GM21723 (cell line): ENCODE measurements around the gene SLC15A1.
"Not testable (repeated sequence)": the region's sequence is repeated elsewhere in the genome, so short reads cannot be mapped to it uniquely, and the experiment has no call there.

Experiments used
- ATAC-seq: cut with Tn5 transposase; IDR thresholded peaks from one replicate; pipeline ENCODE4 v1.9.1; 2021; ENCODE audit warnings: mild to moderate bottlenecking, moderate library complexity; ENCODE audit not compliant: unreplicated experiment

Gene SLC15A1

GRCh38 chr13:98664510-98664909, 88.0 kb downstream of the SLC15A1 start:
- ATAC-seq, result no peak

- ATAC-seq, result no peak
These were observed 88.4 kb downstream of the SLC15A1 start for GRCh38 chr13:98664047-98664446.

GRCh38 chr13:98658131-98658530, 94.3 kb downstream of the SLC15A1 start:
- no peak for ATAC-seq

- no peak for ATAC-seq
These were observed 94.9 kb downstream of the SLC15A1 start for GRCh38 chr13:98657506-98658085.

GRCh38 chr13:98656223-98656622, 96.2 kb downstream of the SLC15A1 start:
- no peak for ATAC-seq

GRCh38 chr13:98653463-98653985, 98.9 kb downstream of the SLC15A1 start:
- ATAC-seq, result peak; percentile 96

GRCh38 chr13:98652721-98653462, 99.6 kb downstream of the SLC15A1 start:
- peak; percentile 13 for ATAC-seq

- ATAC-seq, result no peak
These were observed 100.2 kb downstream of the SLC15A1 start for GRCh38 chr13:98652276-98652675.

GRCh38 chr13:98651744-98652143, 100.7 kb downstream of the SLC15A1 start:
- ATAC-seq, result no peak

- ATAC-seq, result no peak
These were observed 101.9 kb downstream of the SLC15A1 start for GRCh38 chr13:98650396-98651107.

GRCh38 chr13:98649861-98650260, 102.6 kb downstream of the SLC15A1 start:
- ATAC-seq, result no peak

GRCh38 chr13:98648686-98649085, 103.8 kb downstream of the SLC15A1 start:
- no peak for ATAC-seq

GRCh38 chr13:98648141-98648540, 104.3 kb downstream of the SLC15A1 start:
- ATAC-seq, result no peak

GRCh38 chr13:98647121-98647520, 105.4 kb downstream of the SLC15A1 start:
- ATAC-seq, result no peak

GRCh38 chr13:98643479-98643878, 109.0 kb downstream of the SLC15A1 start:
- no peak for ATAC-seq

- no peak for ATAC-seq
These were observed 111.4 kb downstream of the SLC15A1 start for GRCh38 chr13:98641075-98641474.

GRCh38 chr13:98639785-98640184, 112.7 kb downstream of the SLC15A1 start:
- not testable (repeated sequence) for ATAC-seq

- not testable (repeated sequence) for ATAC-seq
These were observed 114.1 kb downstream of the SLC15A1 start for GRCh38 chr13:98638352-98638751.
